Activated T-cell treated with anti-CD3 and anti-CD28 coated beads, Interleukin-2, amount 50 U/mL, for 48 hours (primary cell): Measurements from ENCODE around the gene APOO.

Experiments used
- DNase-seq, 2 experiments: peaks; one replicate each; pipeline ENCODE4 v3.0.0-alpha.2; 2020

APOO gene

DNA sequence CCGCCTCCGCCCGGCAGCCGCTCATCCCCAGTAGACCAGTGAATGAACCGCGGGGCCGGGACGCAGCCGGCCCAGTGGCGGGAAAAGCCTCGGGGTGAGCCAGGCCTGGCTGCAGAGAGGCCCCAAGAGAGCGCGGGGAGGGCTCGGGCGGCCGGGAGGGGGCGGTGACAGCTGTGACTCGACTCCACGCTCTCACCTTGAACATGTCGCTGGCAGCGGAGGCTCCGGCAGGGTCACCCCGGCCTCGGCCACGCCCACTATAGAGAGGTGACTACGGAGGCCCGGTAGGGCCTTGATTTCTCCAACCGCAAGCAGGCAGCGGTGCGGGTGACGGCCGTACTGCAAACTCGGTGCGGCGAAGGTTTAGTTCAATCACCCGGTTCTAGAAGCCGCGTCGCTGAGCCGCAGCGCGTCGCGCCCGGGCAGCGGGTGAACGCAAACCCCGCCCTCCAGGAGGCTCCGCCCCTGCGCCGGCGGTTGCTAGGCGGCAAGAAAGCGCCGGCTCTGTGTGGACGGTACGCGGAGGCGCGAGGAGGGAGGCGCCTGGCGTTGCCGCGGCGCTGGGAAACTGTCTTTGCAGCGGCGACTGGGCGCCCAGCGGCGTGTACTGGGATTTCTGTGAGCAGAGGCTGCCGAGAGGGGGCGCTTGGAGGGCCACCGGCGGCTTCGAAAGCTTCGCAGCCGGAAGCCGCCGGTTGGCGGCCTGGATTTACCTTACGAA, at the start of gene APOO, which contains the start of gene CXorf58:
APOO (minus strand) TSS at position 441 of the 721 bp plus-strand sequence; CDS start at position 205, 236 bp downstream.
CXorf58 (plus strand) TSS at position 509 of the 721 bp plus-strand sequence. CDS start 2,297 bp downstream, outside the sequence.
- DNase-seq, result peak; percentile 90 to 93

DNA sequence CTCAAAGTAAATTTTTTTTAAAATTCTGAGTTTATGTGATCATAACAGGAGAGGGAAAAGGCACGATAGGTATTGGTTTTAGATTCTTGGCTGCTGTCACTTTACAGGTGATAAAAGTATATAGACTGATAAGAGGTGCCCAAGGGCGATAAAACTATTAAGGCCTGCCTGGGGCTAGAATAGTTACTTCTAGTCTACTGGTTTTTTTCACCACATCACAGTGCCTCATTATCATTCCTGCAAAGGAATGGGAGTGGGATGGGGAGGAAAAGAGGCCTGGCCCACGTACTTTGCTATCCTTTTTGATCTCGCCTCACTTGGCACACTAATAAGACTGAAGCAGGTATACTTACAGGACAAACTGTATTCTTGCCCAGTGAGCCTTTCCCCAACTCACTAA, 46.7 kb upstream of the APOO start:
- no peak for DNase-seq

DNA sequence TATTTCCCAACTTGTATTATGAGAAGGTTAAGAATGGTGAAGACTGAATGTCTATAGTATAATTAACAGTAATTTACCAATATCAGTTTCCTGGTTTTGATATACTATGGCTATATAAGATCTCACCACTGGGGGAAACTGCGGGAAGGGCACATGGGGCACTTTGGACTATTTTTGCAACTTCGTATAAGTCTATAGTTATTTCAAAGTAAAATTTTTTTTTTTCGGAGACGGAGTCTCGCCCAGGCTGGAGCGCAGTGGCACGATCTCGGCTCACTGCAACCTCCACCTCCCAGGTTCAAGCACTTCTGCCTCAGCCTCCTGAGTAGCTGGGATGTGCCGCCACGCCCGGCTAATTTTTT, 46.2 kb upstream of the APOO start:
- no peak for DNase-seq

DNA sequence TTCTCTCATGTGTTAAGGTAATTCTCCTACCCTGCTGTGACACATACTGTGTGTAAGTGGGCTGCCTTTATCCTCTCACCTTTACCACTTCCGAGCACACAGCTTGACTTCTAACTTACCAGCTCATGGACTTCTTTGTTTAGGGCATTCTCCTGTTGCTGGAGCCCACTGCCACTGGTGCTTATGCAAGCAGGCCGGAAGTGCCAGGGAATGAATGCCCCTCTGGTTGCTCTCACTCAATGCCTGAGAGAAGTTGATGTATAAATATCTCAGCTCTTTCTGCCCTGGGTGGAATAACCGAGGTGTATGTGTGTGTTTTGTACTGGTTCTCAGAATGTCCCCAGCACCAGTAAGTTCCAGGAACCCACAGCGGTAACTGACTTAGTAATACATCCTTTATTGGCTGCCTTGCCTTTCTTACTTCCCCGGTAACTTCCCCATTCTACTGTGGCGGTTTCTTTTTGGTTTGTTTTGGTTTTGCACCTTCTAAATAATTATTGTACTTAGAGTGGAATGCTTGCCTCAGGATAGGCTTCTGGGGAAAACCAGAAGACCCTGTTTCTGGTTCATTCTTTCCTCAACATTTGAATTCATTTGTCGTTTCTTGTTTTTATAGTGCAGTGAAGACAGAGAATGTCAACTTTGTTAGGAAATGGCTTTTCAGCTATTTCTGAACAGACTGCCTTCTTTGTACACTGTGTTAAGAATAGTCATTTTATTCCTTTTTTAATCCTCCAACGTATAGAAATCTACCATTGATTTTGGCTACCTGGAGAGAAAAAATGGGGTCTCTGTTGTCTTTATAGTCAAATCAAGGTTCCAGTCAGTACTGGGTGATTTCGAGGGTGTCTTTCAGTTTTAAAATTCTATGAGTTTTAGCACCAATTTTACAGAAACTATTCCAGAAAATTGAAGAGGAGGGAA, 45.5 kb upstream of the APOO start:
- peak; percentile 59 to 63 for DNase-seq

DNA sequence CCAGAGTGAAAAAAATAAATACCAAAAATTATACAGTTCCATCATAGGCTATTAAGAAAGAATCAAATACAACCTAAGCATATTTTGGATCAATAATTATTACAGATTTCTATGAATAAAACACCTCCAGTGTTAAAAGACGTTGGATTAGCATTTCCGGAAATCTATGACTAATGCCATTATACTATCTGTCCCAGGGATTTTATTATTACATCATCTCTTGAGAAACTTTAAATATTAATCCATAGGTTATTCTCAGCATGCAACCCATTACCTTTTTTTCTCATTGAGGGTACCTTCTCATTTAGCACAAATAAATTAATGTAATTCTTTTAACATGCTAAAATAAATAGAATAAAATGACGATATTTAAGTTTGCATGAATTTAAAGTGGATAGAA, 44.7 kb upstream of the APOO start:
- no peak for DNase-seq

DNA sequence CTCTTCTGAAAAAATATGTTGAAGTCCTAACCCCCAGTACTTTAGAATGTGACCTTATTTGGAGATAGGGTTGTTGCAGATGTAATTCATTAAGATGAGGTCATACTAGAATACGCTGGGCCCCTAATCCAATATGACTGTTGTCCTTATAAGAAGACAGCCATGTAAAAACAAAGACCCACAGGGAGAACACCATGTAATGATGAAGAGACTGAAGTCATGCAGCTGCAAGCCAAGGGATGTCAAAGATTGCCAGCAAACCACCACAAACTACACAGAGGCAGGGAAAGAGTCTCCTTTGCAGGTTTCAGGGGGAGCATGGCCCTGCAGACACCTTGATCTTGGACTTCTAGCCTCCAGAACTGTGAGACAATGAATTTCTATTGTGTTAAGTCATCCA, 37.5 kb upstream of the APOO start:
- no peak for DNase-seq

DNA sequence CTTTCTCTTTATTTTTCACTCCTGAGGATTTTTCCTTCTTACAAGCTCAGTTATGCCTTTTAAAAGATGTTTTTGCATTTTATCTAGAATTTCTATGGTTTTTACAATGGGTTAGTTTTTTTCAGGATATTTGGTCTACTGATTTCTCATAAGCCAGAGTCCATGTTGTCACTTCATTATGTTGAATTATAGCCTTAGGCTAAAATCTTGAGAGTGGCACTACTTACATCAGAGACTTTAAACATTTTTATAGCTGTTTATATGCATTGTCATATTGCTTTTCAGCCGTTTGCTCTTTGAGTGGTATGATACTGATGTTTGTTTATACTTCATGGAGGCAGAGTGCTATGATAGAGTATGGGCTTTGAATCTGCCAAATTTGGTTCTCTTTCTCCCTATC, 36.5 kb upstream of the APOO start:
- no peak for DNase-seq

DNA sequence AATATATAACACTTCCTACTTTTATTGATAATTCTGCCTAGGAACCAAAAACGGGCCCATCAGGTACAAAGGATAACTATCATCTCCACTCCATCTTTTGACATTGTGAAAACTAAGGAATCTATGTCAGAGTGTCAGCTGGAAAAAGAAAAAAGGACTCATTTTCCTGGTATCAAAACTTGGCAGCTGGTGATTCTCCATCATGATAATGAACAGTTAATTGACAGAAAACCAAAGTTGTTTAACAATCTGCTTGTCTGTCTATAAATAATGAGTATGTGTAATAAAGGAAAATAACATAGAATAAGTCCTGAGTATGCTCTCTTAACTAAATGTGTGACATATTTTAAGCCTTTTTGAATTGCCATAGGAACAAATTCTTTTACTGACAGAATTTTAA, 31.5 kb upstream of the APOO start:
- no peak for DNase-seq

DNA sequence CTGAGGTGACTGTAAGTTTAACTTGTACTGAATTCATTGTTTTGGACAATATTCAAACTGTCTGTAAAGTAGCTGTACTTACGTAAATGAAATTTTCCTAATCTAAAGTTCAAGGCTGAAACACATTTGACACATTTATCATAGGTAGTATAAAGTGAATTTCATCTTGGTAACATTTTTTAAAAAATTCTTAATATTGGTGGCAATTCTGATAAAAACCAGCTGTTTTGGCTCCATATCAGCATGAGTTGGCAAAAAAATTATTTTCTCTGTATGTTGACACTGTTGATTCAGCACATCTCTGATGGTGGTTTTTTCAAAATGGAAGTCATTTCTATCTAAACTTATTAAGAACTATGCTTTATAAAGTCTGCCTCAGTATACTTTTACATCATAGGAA, 31.0 kb upstream of the APOO start:
- DNase-seq, result no peak

DNA sequence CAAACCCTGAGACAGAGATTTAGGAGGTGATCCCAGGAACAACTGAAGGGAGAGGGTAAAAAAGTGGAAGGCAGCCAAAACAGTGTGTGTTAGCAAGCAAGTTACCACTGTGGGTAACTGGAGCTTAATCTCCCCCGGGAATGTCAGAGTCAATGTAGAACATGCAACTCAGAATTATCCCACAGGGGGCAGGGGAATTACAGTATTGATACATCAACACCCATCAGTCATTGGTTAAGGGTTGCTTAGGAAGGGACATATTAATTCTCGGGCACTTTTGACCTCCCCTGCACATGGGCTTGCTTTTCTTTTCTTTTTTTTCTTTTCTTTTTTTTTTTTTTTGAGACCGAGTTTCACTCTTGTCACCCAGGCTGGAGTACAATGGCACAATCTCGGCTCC, 29.4 kb upstream of the APOO start:
- DNase-seq, result no peak

DNA sequence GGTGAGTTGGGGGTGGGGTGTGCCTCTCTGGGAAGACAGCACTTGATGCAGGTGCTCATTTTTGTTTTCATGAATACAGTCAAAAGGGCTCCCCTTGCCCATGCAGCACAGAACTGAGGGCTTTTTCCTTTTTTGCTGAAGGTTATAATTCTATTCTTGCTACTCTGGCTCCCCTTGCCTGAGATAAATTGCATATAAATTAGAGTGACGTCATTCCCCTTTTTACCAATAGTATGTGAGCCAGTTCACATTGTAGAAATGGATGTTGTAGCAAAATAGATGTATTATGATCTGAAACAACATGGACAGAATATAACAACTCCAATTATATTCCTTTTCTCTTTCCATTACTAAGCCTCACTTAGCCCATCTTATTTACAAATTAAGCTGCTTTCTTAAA, 28.4 kb upstream of the APOO start:
- DNase-seq, result no peak

DNA sequence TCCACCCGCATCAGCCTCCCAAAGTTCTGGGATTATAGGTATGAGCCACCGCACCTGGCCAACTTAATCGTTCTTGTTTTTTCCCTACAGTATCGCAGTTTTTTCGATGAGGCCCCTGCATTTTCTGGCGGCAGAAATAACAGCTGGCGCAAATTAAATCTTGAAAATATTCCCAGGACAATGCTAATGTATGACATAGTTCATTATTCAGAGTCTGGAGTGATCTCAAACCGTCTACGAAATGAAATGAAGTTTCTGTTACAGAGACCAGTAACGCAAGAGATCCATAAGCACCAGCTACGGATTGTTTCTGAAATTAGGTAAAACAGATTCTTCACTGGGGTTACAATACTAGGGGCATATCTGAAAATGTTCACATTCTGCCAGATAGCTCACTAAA, 27.4 kb upstream of the APOO start:
- DNase-seq, result no peak

DNA sequence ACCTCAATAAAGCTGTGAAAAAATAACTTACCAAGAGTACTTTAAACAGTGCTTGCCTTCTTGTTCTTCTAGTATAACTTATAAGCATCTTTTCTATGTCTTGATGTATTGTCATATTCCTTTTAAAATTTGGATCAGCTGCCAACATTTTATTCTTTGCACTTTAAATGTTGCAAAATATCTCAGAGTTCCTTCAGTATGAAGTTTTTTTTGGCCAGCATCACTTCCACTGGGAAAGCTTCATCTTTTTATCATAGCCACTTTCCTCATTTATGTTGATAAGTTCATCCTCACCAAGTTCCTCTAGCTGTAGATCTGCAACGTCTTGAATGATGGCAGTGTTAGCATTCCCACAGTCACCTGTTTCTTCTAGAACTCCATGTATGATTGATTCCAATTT, 24.3 kb upstream of the APOO start:
- no peak for DNase-seq

DNA sequence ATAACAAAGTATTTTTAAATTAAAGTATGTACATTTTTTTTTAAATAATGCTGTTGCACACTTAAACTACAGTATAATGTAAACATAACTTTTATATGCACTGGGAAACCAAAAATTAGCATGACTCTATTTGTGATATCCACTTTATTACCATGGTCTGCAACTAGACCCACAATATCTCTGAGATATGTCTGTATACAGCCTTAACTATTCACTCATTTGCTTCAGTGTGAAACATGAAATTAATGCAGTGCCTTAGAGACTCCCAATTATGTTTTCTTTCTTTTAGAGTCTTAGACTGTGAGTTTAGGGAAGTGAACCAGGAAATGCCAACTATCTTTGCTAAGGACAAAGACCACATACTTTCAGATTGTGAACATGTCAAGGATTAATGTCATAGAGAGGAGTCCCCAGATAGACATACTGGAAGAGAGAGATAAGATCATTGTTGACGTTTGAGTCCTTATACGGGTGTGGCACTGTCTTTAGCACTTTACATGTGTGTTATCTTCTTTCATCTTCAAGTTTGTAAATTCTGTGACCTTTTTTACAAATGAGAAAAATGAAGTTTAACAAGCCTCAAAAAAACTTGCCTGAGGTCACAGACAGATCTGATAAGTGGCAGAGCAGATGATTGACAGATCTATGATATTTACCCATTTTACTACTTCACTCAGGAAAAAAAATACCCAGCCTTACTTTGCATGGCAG, 23.3 kb upstream of the APOO start:
- no peak for DNase-seq

DNA sequence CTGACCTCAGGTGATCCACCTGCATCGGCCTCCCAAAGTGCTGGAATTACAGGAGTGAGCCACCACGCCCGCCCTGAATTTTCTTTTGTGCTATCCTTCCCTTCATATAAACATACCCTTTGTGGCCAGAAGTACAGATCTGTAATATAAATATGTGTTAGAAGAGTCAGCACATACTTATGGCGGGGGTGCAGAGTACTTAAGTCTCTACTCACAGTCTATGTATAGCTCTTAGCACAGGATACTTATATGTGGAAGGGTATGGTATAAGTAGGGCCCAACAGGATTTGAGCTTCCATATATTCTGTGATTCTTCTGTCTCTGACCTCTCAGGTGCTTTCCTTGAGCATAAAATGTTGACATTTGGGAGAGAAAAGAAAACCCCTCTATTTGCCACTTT, 18.3 kb upstream of the APOO start:
- no peak for DNase-seq

DNA sequence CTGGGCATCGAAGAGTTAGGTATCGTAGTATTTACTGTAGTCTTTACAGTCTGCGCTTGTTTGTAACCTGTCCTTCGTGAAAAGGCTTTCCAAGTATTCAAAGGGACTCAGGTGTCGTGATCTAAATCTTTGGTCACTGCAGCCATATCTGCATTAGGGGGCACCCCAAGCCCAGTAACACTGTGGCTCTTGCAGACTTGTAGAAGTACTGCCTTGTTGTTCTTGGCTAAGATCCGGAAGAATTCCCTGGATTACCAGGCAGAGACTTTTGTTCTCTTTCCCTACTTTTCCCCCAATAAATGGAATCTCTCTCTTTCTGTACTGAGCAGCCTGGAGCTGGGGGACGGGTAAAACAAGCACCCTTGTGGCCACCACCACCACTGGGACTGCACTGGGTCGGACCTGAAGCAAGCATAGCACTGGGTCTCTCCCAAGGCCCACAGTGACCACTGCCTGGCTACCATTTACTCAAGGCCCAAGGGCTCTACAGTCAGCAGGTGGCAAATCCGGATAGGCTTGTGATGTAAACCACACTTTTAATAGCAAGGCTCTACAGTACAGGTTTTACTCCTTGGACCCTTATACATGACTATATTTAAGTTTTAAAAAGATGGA, 12.1 kb upstream of the APOO start:
- no peak for DNase-seq

DNA sequence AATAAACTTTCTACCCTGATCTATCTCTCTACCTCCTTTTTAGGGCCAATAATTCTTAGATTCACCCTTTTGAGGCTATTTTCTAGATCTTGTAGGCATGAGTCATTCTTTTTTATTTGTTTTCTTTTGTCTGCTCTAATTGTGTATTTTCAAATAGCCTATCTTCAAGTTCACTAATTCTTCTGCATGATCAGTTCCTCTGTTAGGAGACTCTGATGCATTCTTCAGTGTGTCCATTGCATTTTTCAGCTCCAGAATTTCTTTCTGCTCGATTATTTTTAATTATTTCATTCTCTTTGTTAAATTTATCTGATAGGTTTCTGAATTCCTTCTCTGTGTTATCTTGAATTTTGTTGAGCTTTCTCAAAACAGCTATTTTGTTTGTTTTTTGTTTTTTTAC, 11.4 kb upstream of the APOO start:
- no peak for DNase-seq

DNA sequence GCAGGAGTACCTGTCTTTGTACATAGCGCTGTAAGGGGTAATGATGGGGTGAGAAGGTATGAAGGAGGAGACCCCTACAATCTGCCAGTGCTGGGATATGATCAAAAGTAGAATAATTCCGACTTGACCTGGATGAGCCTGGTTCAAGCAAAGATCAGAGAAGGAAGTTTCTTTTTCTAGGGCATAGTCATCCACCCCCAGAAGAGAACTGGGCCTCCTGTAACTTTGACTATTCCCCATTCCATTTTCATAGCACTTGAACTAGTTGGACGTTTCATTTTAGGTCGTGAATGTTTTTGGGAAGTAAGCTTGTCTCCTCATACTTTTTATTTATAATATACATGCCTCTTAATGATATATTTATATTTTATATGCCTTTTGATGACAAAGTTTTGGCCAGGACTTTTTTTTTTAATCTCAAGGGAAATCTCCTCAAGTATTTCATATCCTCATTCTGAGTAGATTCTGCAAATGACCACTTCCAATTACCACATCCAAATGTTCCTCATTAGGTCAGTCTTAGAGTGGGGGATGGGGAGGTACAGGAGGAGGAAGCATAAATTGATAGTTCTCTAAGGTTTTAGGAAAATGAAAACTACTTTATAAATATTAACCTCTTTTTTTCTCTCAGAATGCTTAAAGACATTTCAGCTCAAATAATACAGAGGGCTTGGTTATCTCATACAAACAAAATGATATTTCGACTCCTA, 3.5 kb upstream of the APOO start:
- DNase-seq, result no peak

DNA sequence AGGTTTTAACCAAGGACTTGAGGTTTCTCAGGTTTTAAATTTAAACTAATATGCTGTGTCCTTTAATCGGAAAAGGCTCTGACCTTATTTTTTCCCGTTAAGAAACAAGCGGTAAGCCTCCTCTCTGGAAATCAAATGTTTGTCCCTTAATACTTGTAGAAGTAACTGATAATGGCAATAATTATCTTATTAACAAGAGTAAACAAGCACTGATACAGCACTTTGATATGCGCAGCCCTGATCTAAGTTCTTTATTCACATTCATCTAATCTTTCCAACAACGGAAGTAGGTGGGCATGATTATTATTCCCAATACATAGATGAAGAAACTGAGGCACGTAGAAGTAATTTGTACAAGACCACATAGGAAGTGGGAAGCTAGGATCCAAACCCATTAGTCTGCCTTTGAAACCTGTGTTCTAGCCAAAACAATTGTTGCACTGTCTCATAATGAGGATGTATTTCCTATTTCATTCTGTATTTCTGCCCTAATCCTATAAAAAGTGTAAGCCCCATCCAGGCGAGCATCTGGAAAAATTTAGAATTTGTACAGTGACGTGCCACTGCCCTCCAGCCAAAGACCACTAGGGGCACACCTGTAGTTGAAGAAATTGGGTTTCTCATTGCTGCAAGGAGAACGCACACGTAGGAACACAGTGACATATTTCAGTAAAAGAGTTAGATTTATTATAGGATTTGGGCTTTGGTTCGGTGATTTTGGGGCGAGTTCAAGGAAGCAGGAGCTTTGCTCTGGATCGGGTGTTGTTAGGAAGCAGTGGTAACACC, 674 bp upstream of the APOO start:
- DNase-seq, result no peak

DNA sequence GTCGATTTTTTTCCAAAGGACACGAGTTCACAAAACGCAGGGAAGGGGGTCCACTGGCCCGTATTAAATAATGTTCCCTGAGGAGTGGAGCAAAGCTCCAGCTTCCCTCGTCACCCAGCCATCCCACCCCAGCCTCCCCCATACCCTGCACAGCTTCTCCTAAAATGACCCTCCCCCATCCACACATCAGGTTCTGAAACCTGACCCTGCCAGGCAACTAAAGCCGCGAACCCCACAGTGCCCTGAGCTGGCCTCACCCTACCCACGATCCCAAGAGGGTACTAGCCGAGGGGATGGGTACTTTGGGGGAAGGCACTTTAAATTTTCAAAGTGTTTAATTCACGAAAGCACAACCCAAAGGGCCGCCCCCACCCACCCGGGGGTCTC, 634 bp downstream of the APOO start:
- no peak for DNase-seq

DNA sequence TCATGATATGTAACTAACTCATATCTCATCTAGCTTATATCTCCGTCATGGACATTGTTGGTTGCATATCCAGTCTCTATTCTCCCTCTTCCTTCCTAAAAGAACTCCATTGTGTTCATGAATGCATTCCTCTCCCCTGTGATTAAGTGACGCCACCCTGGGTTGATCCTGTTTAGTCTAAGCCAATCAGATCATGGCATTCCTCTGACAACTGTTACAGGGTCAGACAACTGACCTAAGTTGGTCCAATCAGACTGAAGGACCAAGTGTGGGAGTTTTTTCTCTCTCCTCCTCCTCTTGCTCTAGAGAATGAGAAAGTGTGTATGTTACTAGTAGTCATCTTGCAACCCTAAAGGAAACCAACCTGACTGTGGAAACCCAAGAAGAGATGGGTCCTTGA, 3.6 kb downstream of the APOO start:
- DNase-seq, result no peak

DNA sequence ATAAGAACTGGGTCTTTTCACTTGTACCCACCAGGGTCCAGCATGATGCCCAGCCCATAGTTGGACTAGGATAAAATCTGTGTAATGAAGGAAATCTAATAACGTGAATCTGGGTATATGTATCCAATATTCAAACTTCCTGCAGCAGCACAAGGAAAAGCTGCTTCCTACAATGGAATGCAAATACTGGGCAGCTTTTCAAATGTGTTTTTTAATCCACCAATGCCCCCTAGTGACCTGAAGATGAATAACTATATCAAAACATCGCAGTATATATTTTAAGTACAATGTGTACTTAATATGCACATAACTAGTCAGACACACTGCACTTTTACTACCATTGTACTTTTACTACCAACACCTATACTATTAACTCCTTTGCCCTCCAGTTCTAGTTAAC, 5.3 kb downstream of the APOO start:
- DNase-seq, result no peak
